Suprapubic skin (tissue), 4 donors: Measurements from ENCODE around the gene EHF. TPM values are rescaled to one million over a fixed set of nuclear protein-coding genes. Genes with fewer than 3 reads are reported as not detected.

Experiments
- DNase-seq, 2 donors: peaks; one replicate each; pipeline ENCODE4 v3.0.0-alpha.2; 2019; ENCODE audit warnings: low spot score in 2 of 2
- H3K27ac ChIP-seq: fragments of 200-600 bp; sonication (generic); one replicate; pipeline ENCODE4 v1.5.1; 2019
- H3K27me3 ChIP-seq: fragments of 200-600 bp; sonication (generic); one replicate; pipeline ENCODE4 v1.5.1; 2019
- H3K36me3 ChIP-seq: fragments of 200-600 bp; sonication (generic); one replicate; pipeline ENCODE4 v1.5.1; 2019
- H3K4me1 ChIP-seq: fragments of 200-600 bp; sonication (generic); one replicate; pipeline ENCODE4 v1.5.1; 2019
- H3K4me3 ChIP-seq: fragments of 200-600 bp; sonication (generic); one replicate; pipeline ENCODE4 v1.5.1; 2019; ENCODE audit warnings: mild to moderate bottlenecking
- H3K9me3 ChIP-seq: fragments of 200-600 bp; sonication (generic); one replicate; pipeline ENCODE4 v1.5.1; 2019
- CTCF ChIP-seq, 2 donors: fragments of 200-600 bp in 1 of 2; fragments of 450-650 bp in 1 of 2; sonication (generic) in 1 of 2; IDR thresholded peaks; one replicate each; pipeline ENCODE4 v1.5.1; 2016 to 2019; ENCODE audit warnings: antibody characterized with exemption in 2 of 2, mild to moderate bottlenecking in 1 of 2, moderate library complexity in 1 of 2
- EP300 ChIP-seq: sonication (generic); formaldehyde crosslinking; IDR thresholded peaks from one replicate; pipeline ENCODE4 v1.6.1; 2017; ENCODE audit warnings: antibody characterized with exemption
- POLR2A ChIP-seq, 2 donors: fragments of 450-650 bp; IDR thresholded peaks; one replicate each; pipeline ENCODE4 v1.6.1; 2017; ENCODE audit warnings: antibody characterized with exemption in 2 of 2, mild to moderate bottlenecking in 2 of 2, moderate library complexity in 2 of 2
- POLR2AphosphoS5 ChIP-seq, 3 donors: sonication (generic); formaldehyde crosslinking; IDR thresholded peaks; one replicate each; pipeline ENCODE4 v1.6.1; 2017; ENCODE audit warnings: antibody characterized with exemption in 3 of 3
- WGBS: methylation state at CpG from one replicate; pipeline ENCODE4 v1.1.5; 2018; 5-methylcytosine and 5-hydroxymethylcytosine counted together
- total RNA-seq, 4 donors: library from RNA; depleted of rRNA; stranded (reverse); fragments of >200 nt; gene quantifications; one replicate each; pipeline ENCODE4 v1.1.0, GENCODE V29; 2016

The EHF gene
- total RNA-seq = 100 to 1,000 TPM in 3 of 4 donors, 10 to 100 TPM in 1; 99.2 to 138 (median 118) TPM

- Histone ChIP-seq H3K4me3 (peak within 1 kb of the TSS; percentile 37), H3K4me1 (peaks cover 24% of the 10 kb centered on the region), H3K27me3 (no peaks in the 10 kb centered on the region), H3K36me3 (no peaks in the 10 kb centered on the region), H3K27ac (peak within 1 kb of the TSS; percentile 87), H3K9me3 (no peaks in the 10 kb centered on the region)
- TF ChIP-seq POLR2AphosphoS5 (IDR thresholded peaks at IDR 0.05) (no peak), POLR2A (IDR thresholded peaks at IDR 0.05) (no peak), CTCF (IDR thresholded peaks at IDR 0.05) (no peak), EP300 (no peak)
- DNase-seq = no peak
- WGBS = 47% methylated on average over 7 of the region's 7 CpGs
Observed at GRCh38 chr11:34620820-34621792, at the start of gene EHF. EHF (plus strand) TSS chr11:34621093; CDS start chr11:34642631, 21,538 bp downstream.

GRCh38 chr11:34573537-34573936, 47.4 kb upstream of the EHF start:
- Histone ChIP-seq H3K36me3 (no peaks in the 10 kb centered on the region), H3K4me3 (no peak overlapping the region), H3K27ac (no peak overlapping the region), H3K4me1 (peaks cover 10% of the 10 kb centered on the region), H3K9me3 (no peaks in the 10 kb centered on the region), H3K27me3 (peaks cover 17% of the 10 kb centered on the region)
- TF ChIP-seq POLR2A (IDR thresholded peaks at IDR 0.05) = no peak
- no peak for TF ChIP-seq EP300
- TF ChIP-seq CTCF (IDR thresholded peaks at IDR 0.05) = no peak
- TF ChIP-seq POLR2AphosphoS5 (IDR thresholded peaks at IDR 0.05) = no peak
- WGBS = 90% methylated on average over 7 of the region's 7 CpGs
- DNase-seq = no peak

GRCh38 chr11:34575261-34575660, 45.6 kb upstream of the EHF start:
- no peak for TF ChIP-seq POLR2A (IDR thresholded peaks at IDR 0.05)
- no peak for TF ChIP-seq CTCF (IDR thresholded peaks at IDR 0.05)
- no peak for TF ChIP-seq EP300
- no peak for TF ChIP-seq POLR2AphosphoS5 (IDR thresholded peaks at IDR 0.05)
- no peak overlapping the region for H3K27ac ChIP-seq
- H3K9me3 ChIP-seq = no peaks in the 10 kb centered on the region
- no peak for DNase-seq
- H3K4me1 ChIP-seq = peaks cover 7% of the 10 kb centered on the region
- no peaks in the 10 kb centered on the region for H3K36me3 ChIP-seq
- 66% methylated on average over 4 of the region's 4 CpGs for WGBS
- H3K27me3 ChIP-seq = peaks cover 20% of the 10 kb centered on the region
- H3K4me3 ChIP-seq = no peak overlapping the region

GRCh38 chr11:34575671-34576070, 45.2 kb upstream of the EHF start:
- peaks cover 20% of the 10 kb centered on the region for H3K27me3 ChIP-seq
- H3K9me3 ChIP-seq = no peaks in the 10 kb centered on the region
- no peak overlapping the region for H3K27ac ChIP-seq
- H3K4me1 ChIP-seq = peaks cover 3% of the 10 kb centered on the region
- 93% methylated on average over 2 of the region's 2 CpGs for WGBS
- no peak for TF ChIP-seq POLR2A (IDR thresholded peaks at IDR 0.05)
- no peak for TF ChIP-seq POLR2AphosphoS5 (IDR thresholded peaks at IDR 0.05)
- TF ChIP-seq CTCF (IDR thresholded peaks at IDR 0.05) = no peak
- no peak for TF ChIP-seq EP300
- no peak for DNase-seq
- H3K4me3 ChIP-seq = no peak overlapping the region
- no peaks in the 10 kb centered on the region for H3K36me3 ChIP-seq

- WGBS = 90% methylated on average over 3 of the region's 3 CpGs
- no peak overlapping the region for H3K27ac ChIP-seq
- TF ChIP-seq CTCF (IDR thresholded peaks at IDR 0.05) (no peak), POLR2AphosphoS5 (IDR thresholded peaks at IDR 0.05) (no peak), POLR2A (IDR thresholded peaks at IDR 0.05) (no peak), EP300 (no peak)
Observed at GRCh38 chr11:34576331-34576730, 44.6 kb upstream of the EHF start.

More at GRCh38 chr11:34576331-34576730, 44.6 kb upstream of the EHF start:
- no peak for DNase-seq
- peaks cover 20% of the 10 kb centered on the region for H3K27me3 ChIP-seq
- no peaks in the 10 kb centered on the region for H3K9me3 ChIP-seq
- no peaks in the 10 kb centered on the region for H3K36me3 ChIP-seq
- H3K4me3 ChIP-seq = no peak overlapping the region
- H3K4me1 ChIP-seq = no peaks in the 10 kb centered on the region
